Measurements from ENCODE around the gene OBSL1.
A peak's percentile ranks its signal among the peaks of the same experiment; 100 is the strongest.

The OBSL1 gene

DNA sequence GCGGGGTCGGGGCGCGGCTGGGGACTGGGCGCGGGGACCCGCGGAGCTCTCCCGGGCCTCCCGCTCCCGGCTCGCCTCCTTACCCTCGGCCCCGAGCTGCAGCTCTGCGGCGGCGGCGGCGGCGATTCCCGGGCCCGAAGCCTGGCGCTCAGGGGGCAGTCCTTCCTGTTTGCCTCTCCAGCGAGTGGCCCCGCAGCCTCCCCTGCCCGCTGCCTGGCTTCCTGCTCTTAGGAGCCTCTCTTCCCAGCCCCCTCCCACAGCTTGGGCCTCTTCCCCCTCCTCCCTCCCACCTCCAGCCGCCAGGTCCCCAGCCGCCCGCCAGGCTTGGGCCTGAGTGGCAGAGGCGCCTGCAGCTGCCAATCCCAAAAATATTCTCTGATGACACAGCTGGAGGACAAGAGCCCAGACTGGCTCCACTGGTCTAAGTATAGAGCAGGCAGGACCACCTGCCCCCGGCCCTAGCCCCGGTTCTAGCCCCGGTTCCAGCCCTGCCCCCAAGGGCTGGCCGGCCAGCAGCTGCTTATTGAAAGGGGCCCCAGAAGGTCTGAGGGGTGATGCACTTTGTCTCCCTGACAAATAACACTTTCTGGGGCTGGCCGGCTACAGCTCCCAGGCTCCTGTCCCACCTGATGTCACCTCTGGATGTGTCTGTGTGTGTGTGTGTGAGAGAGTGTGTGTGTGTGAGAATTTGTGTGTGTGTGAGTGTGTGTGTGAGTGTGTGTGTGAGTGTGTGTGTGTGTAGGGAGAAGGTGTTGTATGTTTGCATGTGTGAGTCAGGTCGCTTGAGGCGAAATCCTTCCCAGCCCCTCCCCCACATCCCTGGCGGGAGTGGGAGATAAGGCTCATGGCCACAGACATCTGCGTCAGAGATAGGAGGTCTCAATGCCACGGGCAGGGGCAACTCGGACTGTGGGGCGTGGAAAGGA, at the start of gene OBSL1:
TSS of gene OBSL1 (minus strand) at position 229 of the 926 bp plus-strand sequence. CDS start 307 bp downstream, outside the sequence.
- DNase-seq, result peak; percentile 19

DNA sequence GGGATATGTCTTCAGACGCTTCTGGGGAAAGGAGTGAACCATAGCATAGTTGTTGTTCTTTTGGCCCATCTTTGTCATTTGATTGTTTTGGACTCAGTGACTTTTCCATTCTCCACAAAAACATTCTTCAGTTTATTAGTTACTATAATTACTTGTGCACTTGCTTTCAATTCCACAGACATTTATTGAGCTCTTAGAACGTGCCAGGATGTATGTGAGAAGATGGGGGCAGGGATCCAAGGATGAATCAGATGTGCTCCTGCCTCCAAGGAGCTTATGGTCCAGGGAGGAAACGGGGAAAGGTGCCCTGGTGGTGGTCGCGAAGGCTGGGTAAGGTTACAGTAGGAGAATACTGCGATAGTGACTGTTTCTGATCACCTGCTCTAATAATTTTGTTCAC, 49.2 kb upstream of the OBSL1 start:
- no peak for DNase-seq

DNA sequence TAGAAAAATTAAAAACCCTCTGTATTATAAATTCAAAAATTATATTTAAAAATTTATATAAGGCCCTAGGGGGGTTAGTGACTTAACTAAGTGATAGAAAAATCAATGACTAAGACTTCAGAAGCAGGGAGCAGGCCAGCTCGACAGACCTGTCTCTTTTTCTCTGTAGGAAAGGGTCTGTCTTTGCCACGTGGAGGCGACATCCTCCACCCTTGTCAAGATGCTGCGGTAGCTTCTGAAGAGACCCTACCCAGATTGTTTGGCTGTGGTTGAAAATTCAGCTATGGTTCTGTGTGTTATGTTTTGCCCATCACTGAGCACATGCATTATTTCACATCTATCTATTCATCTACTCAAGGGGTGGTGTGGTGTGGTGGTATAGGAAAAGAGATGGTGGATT, 47.9 kb upstream of the OBSL1 start:
- no peak for DNase-seq

DNA sequence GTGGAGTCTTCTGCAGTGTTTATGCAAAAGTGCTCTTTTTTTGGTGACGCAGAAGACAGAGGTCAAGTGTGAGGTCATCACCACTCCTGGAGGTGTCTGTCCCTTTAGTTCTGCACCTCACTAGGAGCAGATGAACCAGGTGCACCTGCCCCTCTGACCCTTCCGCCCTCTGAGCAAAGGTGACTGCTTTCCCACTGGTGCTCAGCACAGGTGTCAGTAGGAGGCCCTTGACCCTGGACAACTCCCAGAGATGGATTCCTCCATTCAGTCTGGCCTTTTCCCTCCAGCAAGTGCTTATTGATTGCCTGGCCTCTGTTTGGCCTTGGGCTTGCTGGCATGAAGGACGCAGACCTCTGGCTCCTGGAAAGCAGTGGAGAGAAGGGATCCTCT, 47.4 kb upstream of the OBSL1 start:
- no peak for DNase-seq

DNA sequence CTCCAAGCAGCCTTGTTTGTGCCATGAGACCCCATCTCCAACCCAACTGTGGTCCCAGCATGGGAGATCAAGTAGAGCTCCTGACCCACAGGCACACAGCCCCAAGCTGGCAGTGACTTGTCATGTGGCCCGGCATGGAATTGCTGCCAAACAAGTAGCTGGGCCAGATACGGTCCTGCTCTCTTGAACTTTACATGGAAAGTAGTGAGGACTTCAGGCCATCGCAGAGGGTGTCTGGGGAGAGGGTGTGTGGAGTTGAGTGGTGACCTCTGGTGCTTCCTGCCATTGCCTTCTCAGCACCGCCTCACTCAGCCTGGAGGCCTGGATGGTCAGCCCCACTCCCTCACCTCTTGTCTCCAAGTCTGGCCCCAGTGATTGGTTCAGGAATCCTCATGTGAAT, 45.2 kb upstream of the OBSL1 start:
- no peak for DNase-seq

DNA sequence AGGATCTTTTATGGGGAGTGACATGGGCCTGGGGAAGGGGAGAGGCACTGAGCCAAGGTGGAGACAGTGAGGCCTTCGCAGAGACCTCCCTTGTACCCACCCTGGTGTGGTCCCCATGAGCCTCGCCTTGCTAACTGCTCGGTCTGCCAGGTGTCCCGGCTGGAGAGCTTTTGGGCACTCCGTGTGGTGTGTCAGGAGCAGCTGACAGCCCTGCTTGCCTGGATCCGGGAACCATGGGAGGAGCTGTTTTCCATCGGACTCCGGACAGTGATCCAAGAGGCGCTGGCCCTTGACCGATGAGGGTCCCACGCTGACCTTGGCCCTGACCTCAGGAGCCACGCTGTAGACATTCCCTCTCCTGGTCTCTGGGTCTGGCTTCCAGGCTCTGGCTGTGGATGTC, 44.6 kb upstream of the OBSL1 start:
- no peak for DNase-seq

DNA sequence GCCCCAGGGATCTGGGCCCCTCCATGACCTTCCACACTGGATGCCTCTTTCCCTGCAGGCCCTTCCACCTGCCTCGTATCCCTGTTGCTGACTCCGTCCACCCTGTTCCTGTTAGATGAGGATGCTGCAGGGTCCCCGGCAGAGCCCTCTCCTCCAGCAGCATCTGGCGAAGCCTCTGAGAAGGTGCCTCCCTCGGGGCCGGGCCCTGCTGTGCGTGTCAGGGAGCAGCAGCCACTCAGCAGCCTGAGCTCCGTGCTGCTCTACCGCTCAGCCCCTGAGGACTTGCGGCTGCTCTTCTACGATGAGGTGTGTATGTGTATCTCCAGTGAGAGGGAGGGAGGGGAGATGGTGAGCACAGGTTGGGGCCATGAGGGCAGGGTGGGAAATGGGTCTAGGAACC, 43.7 kb upstream of the OBSL1 start:
- DNase-seq, result no peak

DNA sequence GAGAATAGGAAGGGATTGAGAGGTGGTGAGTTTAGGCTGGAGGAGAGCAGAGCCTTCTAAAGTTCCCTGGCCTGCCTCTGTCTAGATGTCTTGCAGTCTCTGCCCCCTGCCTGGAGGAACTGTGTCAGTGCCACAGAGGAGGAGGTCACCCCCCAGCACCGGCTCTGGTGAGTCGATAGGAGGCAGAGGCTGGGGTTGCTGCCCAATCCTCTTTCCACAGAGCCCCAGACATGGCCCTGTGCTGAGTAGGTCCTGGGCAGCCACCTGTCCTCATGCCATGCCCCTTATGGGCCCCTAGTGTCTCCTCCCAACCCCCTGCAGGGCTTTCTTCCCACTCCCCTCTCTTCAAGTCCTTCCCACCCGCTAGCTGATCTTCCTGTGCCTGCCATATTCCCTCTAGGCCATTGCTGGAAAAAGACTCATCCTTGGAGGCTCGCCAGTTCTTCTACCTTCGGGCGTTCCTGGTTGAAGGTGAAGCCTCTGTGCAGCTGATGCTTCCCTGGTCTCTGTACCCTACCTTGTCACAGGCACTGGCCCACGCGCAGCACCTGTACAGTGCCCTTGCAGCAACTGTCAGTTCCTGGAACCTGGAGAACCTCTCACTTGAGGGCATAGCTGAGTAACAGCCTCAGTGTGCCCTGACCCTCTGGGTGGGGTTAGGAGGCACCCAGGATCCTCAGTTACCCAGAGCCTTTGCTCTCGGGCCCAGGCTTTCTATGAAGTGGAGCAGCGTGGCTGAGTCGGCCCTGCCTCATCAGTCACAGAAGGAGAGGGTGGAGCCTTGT, 42.9 kb upstream of the OBSL1 start:
- DNase-seq, result no peak

DNA sequence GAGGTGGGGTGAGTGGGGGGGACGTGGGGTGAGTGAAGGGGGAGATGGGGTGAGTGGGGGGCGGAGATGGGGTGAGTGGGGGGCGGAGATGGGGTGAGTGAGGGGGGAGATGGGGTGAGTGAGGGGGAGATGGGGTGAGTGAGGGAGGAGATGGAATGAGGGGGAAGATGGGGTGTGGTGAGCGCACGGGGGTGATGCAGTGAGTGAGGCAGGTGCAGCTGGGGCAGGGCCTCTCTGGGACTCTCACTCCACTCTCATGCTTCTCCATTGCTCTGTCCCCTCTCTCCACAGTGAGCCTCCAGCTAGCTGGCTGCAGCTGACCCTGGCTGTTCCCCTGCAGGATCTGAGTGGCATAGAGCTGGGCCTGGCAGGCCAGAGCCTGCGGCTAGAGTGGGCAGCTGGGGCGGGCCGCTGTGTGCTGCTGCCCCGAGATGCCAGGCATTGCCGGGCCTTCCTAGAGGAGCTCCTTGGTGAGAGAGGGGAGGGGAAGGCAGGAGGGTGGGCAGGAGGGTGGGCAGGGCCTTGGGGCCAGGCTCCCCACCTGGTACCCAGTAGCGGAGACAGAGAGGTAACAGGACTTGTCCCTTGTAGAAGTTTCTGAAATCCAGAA, 42.2 kb upstream of the OBSL1 start:
- no peak for DNase-seq

DNA sequence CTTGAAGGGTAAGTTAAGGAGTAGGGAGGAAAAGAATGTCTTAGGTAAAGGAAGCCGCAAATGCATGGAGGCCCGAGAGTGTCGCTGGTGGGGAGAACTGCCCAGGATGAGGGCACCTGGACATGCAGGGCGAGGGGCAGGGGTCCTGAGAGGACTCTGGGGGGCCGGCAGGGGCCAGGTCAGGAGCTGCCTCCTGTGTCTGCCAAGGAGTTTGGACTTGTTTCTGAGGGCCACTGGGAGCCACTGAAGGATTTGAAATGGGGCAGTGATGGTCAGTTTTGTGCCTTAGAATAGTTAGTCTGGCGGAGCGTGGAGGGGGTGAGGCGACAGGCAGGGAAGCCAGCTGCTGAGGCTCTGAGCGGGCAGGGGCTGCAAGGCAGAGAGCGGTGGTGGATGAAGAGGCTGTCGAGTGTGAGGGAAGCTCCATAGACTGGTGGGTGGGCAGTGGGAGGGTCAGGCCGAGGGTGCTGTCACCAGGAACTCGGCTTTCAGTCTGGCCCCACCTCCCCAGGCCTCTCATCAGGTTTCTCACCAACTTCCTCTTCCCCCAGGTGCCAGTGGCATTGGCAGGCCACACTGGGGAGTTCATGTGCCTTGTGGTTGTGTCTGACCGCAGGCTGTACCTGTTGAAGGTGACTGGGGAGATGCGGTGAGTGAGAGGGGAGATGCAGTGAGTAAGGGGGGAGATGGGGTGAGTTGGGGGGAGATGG, 41.4 kb upstream of the OBSL1 start:
- DNase-seq, result no peak

DNA sequence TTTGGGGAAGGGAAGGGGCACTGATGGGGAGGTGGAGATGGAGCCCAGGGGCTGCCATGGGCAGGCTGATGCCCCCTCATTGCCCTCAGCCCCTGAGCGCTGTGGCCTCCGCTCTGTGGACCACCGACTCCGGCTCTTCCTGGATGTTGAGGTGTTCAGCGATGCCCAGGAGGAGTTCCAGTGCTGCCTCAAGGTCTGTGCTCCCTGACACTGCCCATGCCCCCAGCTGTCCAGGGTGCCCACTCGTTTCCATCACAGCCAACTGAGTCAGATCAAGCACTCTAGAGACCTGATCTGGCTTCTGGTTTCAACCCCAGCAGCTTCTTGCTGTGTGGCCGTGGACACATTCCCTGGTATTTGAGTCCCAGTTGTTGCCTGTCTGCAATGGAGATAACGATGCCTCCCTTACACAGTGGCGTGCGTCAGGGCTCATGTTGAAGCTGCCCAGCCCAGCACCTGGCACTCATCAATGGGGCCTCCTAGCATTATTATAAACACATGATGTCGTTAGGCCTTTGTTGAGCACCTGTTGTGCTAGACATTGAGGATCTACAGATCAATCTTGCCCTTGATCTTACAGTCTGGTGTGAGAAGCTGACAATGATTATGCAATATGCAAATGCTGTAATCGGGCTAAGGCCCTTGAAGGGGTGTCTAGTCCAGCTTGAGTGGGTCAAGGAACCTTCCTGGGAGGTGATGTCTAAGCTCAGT, 40.7 kb upstream of the OBSL1 start:
- DNase-seq, result no peak

DNA sequence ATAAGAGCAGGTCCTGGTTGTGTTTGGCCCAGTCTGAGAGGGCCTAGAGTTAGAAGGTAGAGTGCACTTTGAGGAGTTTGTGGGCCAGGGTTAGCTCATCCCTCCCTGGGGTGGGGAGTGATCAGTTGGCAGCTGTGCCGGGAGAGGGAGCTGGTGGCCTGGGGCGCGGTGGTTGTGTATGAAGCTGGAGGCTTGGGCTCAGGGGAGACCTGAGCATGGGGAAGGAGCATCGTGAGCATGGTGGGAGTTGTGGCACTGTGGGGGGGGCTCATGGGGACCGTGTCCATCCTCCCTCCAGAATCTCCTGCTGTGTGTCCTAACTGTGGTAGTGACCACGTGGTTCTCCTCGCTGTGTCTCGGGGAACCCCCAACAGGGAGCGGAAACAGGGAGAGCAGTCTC, 40.0 kb upstream of the OBSL1 start:
- no peak for DNase-seq

DNA sequence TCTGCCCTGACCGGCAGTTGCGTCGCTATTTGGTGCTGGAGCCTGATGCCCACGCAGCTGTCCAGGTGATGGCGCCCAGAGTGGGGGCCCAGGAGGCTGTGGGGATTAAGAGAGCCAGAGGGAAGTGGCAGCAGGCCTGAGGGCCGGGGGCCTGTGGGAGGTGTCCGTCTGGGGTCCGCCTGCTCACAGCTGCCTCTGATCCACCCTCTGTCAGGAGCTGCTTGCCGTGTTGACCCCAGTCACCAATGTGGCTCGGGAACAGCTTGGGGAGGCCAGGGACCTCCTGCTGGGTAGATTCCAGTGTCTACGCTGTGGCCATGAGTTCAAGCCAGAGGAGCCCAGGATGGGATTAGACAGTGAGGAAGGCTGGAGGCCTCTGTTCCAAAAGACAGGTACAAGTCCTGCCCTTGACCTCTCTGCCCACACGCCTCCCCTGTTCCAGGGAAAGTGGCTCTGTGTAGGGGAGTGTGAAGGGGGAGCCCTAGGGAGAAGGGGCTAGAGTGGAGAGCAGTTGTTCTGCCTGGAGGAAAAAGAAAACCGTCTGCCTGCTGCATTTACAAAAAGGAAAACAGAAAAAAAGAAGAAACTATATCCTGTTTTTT, 37.9 kb upstream of the OBSL1 start:
- DNase-seq, result no peak

DNA sequence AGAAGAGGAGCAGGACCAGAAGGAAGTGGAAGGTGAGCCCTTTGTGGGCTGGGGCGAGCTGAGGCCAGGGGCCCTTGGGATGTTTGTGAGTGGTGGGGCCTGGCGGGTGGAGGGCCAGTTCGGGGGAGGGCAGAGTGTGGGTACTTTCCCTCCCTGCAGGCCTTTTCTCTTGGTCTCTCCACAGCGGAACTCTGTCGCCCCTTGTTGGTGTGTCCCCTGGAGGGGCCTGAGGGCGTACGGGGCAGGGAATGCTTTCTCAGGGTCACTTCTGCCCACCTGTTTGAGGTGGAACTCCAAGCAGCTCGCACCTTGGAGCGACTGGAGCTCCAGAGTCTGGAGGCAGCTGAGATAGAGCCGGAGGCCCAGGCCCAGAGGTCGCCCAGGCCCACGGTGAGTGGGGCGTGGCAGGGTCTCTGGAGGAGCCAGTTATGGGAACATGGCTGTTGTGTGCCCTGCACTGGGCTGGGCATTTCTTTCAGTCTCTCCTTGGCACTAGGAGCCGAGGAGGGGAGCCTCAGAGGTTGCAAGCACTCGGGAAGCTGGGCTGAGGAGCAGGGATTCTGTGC, 37.1 kb upstream of the OBSL1 start:
- DNase-seq, result no peak

DNA sequence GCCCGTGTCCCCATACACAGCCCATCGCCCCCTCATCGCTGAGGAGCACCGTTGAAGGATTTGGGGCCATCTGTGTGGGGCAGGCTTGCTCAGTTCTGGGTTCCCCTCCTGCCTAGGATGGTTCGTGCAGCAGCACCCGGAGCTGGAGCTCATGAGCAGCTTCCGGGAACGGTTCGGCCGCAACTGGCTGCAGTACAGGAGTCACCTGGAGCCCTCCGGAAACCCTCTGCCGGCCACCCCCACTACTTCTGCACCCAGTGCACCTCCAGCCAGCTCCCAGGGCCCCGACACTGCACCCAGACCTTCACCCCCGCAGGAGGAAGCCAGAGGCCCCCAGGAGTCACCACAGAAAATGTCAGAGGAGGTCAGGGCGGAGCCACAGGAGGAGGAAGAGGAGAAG, 36.6 kb upstream of the OBSL1 start:
- DNase-seq, result no peak

DNA sequence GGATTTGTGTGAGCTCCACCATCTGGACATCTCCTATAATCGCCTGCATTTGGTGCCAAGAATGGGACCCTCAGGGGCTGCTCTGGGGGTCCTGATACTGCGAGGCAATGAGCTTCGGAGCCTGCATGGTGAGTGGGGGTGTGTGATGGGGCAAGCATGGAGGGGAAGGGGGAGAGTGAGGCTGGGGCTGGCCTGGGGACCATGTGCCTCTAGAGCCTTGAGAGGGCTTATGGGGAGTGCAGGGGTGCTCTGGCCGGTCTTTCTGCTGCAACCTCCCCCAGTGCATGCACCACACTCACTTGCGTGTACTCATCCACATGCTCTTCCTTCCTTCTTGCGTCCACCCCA, 34.2 kb upstream of the OBSL1 start:
- DNase-seq, result no peak

DNA sequence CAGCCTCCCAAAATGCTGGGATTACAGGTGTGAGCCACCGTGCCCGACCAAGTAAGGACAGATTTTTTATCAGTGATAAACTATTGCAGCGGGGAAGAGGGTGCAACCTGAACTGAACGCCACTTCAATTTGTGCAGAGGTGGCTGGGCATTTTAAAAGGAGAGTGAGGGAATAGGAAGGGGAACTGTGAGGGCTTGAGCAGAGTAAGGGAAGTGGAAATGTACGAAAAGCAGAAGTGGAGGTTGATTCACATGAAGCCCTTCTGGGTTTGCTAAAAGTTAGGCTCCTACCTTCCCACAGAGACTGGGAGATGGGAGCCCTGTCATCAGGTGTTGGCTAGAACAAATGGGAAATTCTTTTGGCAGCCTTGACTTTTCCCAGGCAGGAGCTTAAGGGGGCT, 32.4 kb upstream of the OBSL1 start:
- no peak for DNase-seq

DNA sequence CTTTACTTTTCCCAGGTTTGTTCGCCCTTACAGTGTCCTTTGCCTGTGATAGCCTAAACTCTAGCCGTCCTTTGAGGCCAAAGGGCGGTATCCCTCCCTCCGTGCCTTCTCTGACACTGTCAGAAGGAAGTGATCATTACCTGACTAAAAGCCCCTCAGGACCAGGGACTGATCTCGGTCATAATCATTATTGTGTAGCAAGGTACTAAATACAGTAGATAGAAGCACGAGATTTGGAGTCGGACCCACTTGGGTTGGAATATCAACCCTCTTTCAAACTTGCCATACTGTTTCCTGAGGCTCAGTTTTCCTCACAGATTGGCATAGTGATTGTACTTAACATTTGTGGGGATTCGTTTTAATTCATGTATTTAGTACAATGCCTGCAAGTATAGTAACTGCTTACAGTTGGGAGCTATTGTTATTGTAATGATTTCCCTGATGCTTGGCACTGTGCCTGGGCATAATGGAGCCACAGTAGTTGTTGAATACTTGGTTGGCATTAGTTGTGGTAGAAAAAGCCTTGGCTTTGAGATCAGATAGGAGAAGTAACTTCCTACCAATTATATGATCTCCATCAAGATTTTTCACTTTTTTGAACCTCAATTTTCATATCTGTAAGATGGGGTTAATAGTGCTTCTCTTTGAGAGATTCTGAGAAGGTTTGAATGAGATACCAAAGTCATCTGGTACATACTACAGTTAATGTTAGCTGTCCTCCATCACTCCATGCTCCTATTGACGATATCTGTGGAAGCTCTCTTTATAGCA, 27.2 kb upstream of the OBSL1 start:
- no peak for DNase-seq

DNA sequence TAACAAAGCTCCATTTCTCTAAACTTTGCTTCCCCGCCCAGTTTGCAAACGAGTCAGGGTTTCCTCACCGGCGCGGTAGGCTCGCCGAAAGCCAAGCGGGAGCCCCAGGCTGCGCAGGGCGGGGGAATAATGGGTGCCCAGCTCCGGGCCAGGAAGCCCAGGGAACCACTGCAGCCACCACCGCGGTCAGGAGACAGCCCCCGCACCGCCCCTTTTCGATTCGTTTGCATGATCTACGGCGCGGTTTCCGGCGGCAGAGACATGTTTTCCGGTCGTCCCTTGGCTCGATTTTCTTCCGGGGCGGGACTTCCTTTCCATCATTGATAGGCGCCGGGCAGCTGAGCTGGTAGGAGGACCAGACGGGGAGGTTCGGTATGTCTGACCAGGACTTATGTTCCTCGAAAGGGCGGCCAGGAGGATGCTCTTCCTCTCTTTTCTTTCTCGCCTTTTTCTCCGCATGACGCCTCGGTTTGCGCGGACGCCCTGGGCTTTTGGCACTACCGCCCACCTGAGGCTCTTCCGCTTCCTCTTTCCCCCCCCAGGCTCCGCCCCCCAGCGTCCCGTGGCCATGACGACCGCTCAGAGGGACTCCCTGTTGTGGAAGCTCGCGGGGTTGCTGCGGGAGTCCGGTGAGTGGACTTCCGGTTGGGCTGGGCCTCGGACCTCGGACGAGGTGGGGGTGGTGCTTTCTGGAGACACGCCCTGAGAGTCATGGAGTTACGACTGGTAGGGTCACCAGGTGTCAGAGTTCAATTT, 26.4 kb upstream of the OBSL1 start, which contains the start of gene STK11IP:
TSS of gene STK11IP (plus strand) at position 306 of the 756 bp plus-strand sequence. CDS start at position 569, 263 bp downstream.
- peak; percentile 94 for DNase-seq
